Gastrocnemius medialis (tissue), 4 donors: Measurements from ENCODE around the gene THBS3.
"Not testable (repeated sequence)": the region's sequence is repeated elsewhere in the genome, so short reads cannot be mapped to it uniquely, and the experiment has no call there.

Experiments
- POLR2A ChIP-seq, 2 donors: fragments of 450-650 bp; IDR thresholded peaks; one replicate each; pipeline ENCODE4 v1.6.1; 2017; ENCODE audit warnings: antibody characterized with exemption in 2 of 2, mild to moderate bottlenecking in 2 of 2, moderate library complexity in 2 of 2
- TF ChIP-seq, protein P1 (sequence below), 5 experiments: fragments of 450-650 bp in 3 of 5; fragments of 200-600 bp in 2 of 5; sonication (generic) in 2 of 5; IDR thresholded peaks in 4 of 5; conservative IDR thresholded peaks in 1 of 5; 1 replicate in 4 of 5; 2 replicates in 1 of 5; pipeline ENCODE4 v1.5.1; 2016 to 2019; ENCODE audit warnings: antibody characterized with exemption in 5 of 5, mild to moderate bottlenecking in 3 of 5, moderate library complexity in 3 of 5

- TF ChIP-seq, protein P1, sequence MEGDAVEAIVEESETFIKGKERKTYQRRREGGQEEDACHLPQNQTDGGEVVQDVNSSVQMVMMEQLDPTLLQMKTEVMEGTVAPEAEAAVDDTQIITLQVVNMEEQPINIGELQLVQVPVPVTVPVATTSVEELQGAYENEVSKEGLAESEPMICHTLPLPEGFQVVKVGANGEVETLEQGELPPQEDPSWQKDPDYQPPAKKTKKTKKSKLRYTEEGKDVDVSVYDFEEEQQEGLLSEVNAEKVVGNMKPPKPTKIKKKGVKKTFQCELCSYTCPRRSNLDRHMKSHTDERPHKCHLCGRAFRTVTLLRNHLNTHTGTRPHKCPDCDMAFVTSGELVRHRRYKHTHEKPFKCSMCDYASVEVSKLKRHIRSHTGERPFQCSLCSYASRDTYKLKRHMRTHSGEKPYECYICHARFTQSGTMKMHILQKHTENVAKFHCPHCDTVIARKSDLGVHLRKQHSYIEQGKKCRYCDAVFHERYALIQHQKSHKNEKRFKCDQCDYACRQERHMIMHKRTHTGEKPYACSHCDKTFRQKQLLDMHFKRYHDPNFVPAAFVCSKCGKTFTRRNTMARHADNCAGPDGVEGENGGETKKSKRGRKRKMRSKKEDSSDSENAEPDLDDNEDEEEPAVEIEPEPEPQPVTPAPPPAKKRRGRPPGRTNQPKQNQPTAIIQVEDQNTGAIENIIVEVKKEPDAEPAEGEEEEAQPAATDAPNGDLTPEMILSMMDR (IDR thresholded peaks at IDR 0.05 in 4 of 5, conservative IDR thresholded peaks at IDR 0.05 in 1 of 5) = not testable (repeated sequence)
- TF ChIP-seq POLR2A (IDR thresholded peaks at IDR 0.05) = not testable (repeated sequence)
Measured at GRCh38 chr1:155220211-155220965, 12.7 kb upstream of the THBS3 start.
